SK-N-SH (cell line): Measurements from ENCODE around the gene OCIAD2.

Experiments used
- FOXM1 ChIP-seq: IDR thresholded peaks from 2 replicates; pipeline ENCODE4 v1.4.0; 2012; ENCODE audit warnings: low read depth, mild to moderate bottlenecking
- ZBTB33 ChIP-seq: IDR thresholded peaks from 2 replicates; pipeline ENCODE4 v1.4.0; 2012; ENCODE audit warnings: low read depth, borderline replicate concordance

- TF ChIP-seq ZBTB33 (no peak), FOXM1 (no peak)
Measured at GRCh38 chr4:48908687-48909086, 2.1 kb upstream of the OCIAD2 start.
